HepG2 (cell line): ENCODE data around the gene LGI4. TPM values are rescaled to one million over a fixed set of nuclear protein-coding genes. Genes with fewer than 3 reads are reported as not detected.

Source experiments
- ATAC-seq: fragments of 200-7000 bp; cut with Tn5 transposase; 3 replicates; pipeline ENCODE4 v1.9.1; 2020; ENCODE audit warnings: mild to moderate bottlenecking, moderate library complexity
- BruUV-seq: library from RNA; stranded (reverse); fragments of 400-500 nt; replicated peaks from 2 replicates; lab custom pipeline; 2021; lab: Mats Ljungman, UMichigan
- CTCF ChIA-PET: fragments of 300-600 bp; formaldehyde crosslinking; extraction: SDS; loops from one replicate; lab custom pipeline; 2021; ENCODE audit warnings: low total read pairs, inconsistent platforms, low intra/inter-chr PET ratio; lab: Yijun Ruan, JAX
- POLR2A ChIA-PET: fragments of 350-600 bp; sonication (Branson Sonifier 250); formaldehyde crosslinking; loops from one replicate; lab custom pipeline; 2020; ENCODE audit warnings: antibody characterized with exemption, inconsistent platforms; lab: Yijun Ruan, JAX
- DNase-seq: peaks from one replicate; pipeline ENCODE4 v3.0.0-alpha.2; 2015; ENCODE audit warnings: low spot score
- FAIRE-seq: peaks from 3 replicates; lab custom pipeline; 2011; peaks lifted over from hg19 to GRCh38; lab: Jason Lieb, UNC
- H2AFZ ChIP-seq: one replicate; pipeline ENCODE4 v1.6.1; 2011; ENCODE audit warnings: low read length, inconsistent platforms
- H3K27ac ChIP-seq: fragments of 300-600 bp; 3 replicates; pipeline ENCODE4 v1.8.0; 2011; ENCODE audit warnings: mixed run types, mild to moderate bottlenecking, mixed read lengths, low read length, inconsistent platforms; ENCODE audit not compliant: insufficient read depth; ENCODE audit errors: extremely low read length
- H3K27me3 ChIP-seq, 2 experiments: fragments of 200-600 bp in 1 of 2; 2 replicates in 1 of 2; 3 replicates in 1 of 2; pipeline versions ENCODE4 v1.6.0 to v1.8.0; 2011; ENCODE audit warnings: low read length in 2 of 2, mild to moderate bottlenecking in 2 of 2, moderate library complexity in 2 of 2, inconsistent platforms in 1 of 2; ENCODE audit not compliant: insufficient read depth in 2 of 2, control insufficient read depth in 1 of 2
- H3K36me3 ChIP-seq, 2 experiments: fragments of 200-600 bp in 1 of 2; replicated peaks in 1 of 2; 2 replicates in 1 of 2; 3 replicates in 1 of 2; pipeline versions ENCODE4 v1.5.1 to v1.8.0; 2011; ENCODE audit warnings: low read length in 2 of 2, inconsistent platforms in 1 of 2; ENCODE audit not compliant: insufficient read depth in 2 of 2, control insufficient read depth in 1 of 2
- H3K4me1 ChIP-seq: 2 replicates; pipeline ENCODE4 v1.5.1; 2012; ENCODE audit warnings: low read length, inconsistent platforms; ENCODE audit not compliant: insufficient read depth
- H3K4me2 ChIP-seq: 2 replicates; pipeline ENCODE4 v1.6.0; 2011; ENCODE audit warnings: low read depth, low read length, inconsistent platforms
- H3K4me3 ChIP-seq, 3 experiments: fragments of 200-600 bp in 1 of 3; sonication (generic), shearing (Covaris generic) in 1 of 3; replicated peaks in 1 of 3; 2 replicates each; pipeline ENCODE4 v1.5.1; 2011 to 2016; ENCODE audit warnings: low read length in 3 of 3, inconsistent platforms in 2 of 3, low read depth in 2 of 3, mild to moderate bottlenecking in 2 of 3, control low read depth in 1 of 3, mixed read lengths in 1 of 3; ENCODE audit not compliant: insufficient read depth in 1 of 3
- H3K79me2 ChIP-seq: one replicate; pipeline ENCODE4 v1.6.1; 2011; ENCODE audit warnings: low read length, inconsistent platforms; ENCODE audit not compliant: insufficient read depth
- H3K9ac ChIP-seq: 2 replicates; pipeline ENCODE4 v1.6.0; 2011; ENCODE audit warnings: mild to moderate bottlenecking, low read depth, low read length, inconsistent platforms; ENCODE audit not compliant: insufficient read depth
- H3K9me3 ChIP-seq: 2 replicates; pipeline ENCODE4 v1.5.1; 2012; ENCODE audit warnings: mild to moderate bottlenecking, low read length
- H4K20me1 ChIP-seq: 2 replicates; pipeline ENCODE4 v1.6.0; 2011; ENCODE audit warnings: inconsistent platforms, mild to moderate bottlenecking, low read length, moderate library complexity; ENCODE audit not compliant: insufficient read depth
- EED ChIP-seq: sonication (generic); formaldehyde crosslinking; IDR thresholded peaks from 2 replicates; pipeline ENCODE4 v1.5.0; 2020; ENCODE audit warnings: mild to moderate bottlenecking, missing genetic modification reagents
- ETV5 ChIP-seq: IDR thresholded peaks from 2 replicates; pipeline ENCODE4 v1.6.1; 2018; ENCODE audit warnings: missing biosample characterization, missing genetic modification reagents, inconsistent platforms, borderline replicate concordance
- KDM5B ChIP-seq: sonication (generic); formaldehyde crosslinking; IDR thresholded peaks from 2 replicates; pipeline ENCODE4 v1.4.0; 2020; ENCODE audit warnings: missing genetic modification reagents, mild to moderate bottlenecking, borderline replicate concordance
- ZNF333 ChIP-seq: sonication (generic); formaldehyde crosslinking; IDR thresholded peaks from 2 replicates; pipeline ENCODE4 v1.4.0; 2020; ENCODE audit warnings: mild to moderate bottlenecking, missing genetic modification reagents, borderline replicate concordance
- WGBS: methylation state at CpG from one replicate; pipeline ENCODE4 v1.1.6; 2017; ENCODE audit warnings: low lambda C conversion rate; 5-methylcytosine and 5-hydroxymethylcytosine counted together
- in situ Hi-C: cut with HindIII; loops from 2 replicates; pipeline ENCODE4 v1.10.0; 2017; ENCODE audit warnings: low pct_unique_long_range_greater_than_20kb; ENCODE audit not compliant: extremely low pct_ligation_motif_present
- intact Hi-C: fragments of 100-400 bp; cut with micrococcal nuclease; formaldehyde crosslinking; loops from one replicate; pipeline ENCODE4 v1.10.0; 2022; ENCODE audit not compliant: unreplicated experiment
- polyA plus RNA-seq, 8 experiments: library from polyadenylated mRNA; depleted of rRNA in 3 of 8; stranded (reverse) in 7 of 8; unstranded in 1 of 8; fragments of >200 nt; fragmentation: Illumina TruSeq in 4 of 8; extraction: Trizol in 4 of 8; gene quantifications; 2 replicates each; pipeline versions ENCODE4 v1.2.1 to v1.2.3, GENCODE V29; 2011 to 2016; ENCODE audit warnings: low read depth in 4 of 8, missing spikeins in 1 of 8, mixed read lengths in 1 of 8; ENCODE audit not compliant: insufficient read depth in 1 of 8
- total RNA-seq, 5 experiments: library from RNA; depleted of rRNA; stranded (reverse); fragments of >200 nt; fragmentation: Illumina TruSeq; extraction: Trizol; gene quantifications; 2 replicates each; pipeline ENCODE4 v1.2.3, GENCODE V29; 2016; ENCODE audit warnings: low read depth in 1 of 5
- TF ChIP-seq, protein P1 (sequence below): sonication (generic); formaldehyde crosslinking; IDR thresholded peaks from 2 replicates; pipeline ENCODE4 v1.5.1; 2020; ENCODE audit warnings: mild to moderate bottlenecking, missing genetic modification reagents, moderate library complexity

LGI4 gene
- total and polyA plus RNA-seq, 2 of the 13 experiments (the other 11 are each of a cell fraction or from before 2014, with no cell fraction given), result 2.8 TPM; not detected in 1

DNA sequence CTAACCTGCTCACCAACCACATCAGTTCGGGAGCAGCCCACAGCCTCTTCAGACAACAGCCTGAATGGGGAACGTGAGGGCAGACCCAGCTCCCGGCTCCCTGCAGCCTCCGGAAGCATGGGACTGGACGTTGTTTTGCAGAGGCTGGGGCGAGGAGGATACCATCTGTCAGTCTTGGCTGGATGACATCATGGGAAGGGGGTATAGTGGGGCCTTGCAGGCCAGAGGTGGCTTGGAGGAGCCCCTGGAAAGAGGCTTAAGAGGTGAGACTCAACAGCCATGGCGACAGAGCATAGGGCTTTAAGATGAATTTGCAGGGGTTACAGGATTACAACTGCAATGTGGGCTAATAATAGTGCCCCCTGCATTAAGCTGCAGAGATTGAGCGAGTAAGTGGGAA lies 17.7 kb downstream of the LGI4 start:
- Histone ChIP-seq H3K36me3 (no peaks in the 10 kb centered on the region), H3K79me2 (no peaks in the 10 kb centered on the region), H2AFZ (no peak overlapping the region), H3K27me3 (0 out of 5 replicates have a peak, but pooled peaks cover 0 to 6% of the 10 kb centered on the region in 2 experiments), H3K9ac (no peak overlapping the region; the same call in 1 of the 2 replicates), H3K4me2 (no peak overlapping the region; the same call in 1 of the 2 replicates), H3K9me3 (no peaks in the 10 kb centered on the region), H3K4me3 (peak overlapping the region in 1 of 3 experiments; percentile 3; a peak in 1 of 6 replicates), H4K20me1 (no peaks in the 10 kb centered on the region), H3K4me1 (peaks cover 99% of the 10 kb centered on the region), H3K27ac (no peak overlapping the region)
- intact Hi-C loops (no loop called here), in situ Hi-C loops (no loop called here)
- ATAC-seq, result peak; percentile 11; the same call in 1 of the 3 replicates
- FAIRE-seq, result no peak
- WGBS, result 59% methylated on average over 7 of the region's 8 CpGs
- no TSS peak for BruUV-seq
- DNase-seq, result no peak
- TF ChIP-seq ZNF333 (CRISPR knock-in tag) (0 out of 2 replicates have a peak, but pooled peaks have one; percentile 38), EED (no peak), KDM5B (peak; percentile 42; the same call in 1 of the 2 replicates), ETV5 (CRISPR knock-in tag) (peak; percentile 34; the same call in 1 of the 2 replicates)
- TF ChIP-seq, protein P1, sequence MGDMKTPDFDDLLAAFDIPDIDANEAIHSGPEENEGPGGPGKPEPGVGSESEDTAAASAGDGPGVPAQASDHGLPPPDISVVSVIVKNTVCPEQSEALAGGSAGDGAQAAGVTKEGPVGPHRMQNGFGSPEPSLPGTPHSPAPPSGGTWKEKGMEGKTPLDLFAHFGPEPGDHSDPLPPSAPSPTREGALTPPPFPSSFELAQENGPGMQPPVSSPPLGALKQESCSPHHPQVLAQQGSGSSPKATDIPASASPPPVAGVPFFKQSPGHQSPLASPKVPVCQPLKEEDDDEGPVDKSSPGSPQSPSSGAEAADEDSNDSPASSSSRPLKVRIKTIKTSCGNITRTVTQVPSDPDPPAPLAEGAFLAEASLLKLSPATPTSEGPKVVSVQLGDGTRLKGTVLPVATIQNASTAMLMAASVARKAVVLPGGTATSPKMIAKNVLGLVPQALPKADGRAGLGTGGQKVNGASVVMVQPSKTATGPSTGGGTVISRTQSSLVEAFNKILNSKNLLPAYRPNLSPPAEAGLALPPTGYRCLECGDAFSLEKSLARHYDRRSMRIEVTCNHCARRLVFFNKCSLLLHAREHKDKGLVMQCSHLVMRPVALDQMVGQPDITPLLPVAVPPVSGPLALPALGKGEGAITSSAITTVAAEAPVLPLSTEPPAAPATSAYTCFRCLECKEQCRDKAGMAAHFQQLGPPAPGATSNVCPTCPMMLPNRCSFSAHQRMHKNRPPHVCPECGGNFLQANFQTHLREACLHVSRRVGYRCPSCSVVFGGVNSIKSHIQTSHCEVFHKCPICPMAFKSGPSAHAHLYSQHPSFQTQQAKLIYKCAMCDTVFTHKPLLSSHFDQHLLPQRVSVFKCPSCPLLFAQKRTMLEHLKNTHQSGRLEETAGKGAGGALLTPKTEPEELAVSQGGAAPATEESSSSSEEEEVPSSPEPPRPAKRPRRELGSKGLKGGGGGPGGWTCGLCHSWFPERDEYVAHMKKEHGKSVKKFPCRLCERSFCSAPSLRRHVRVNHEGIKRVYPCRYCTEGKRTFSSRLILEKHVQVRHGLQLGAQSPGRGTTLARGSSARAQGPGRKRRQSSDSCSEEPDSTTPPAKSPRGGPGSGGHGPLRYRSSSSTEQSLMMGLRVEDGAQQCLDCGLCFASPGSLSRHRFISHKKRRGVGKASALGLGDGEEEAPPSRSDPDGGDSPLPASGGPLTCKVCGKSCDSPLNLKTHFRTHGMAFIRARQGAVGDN (CRISPR knock-in tag), result peak; percentile 56
- ChIA-PET POLR2A (no interaction called here), CTCF (no interaction called here)
